KG1 (cell line): ENCODE data around the gene ABT1.
A peak's percentile ranks its signal among the peaks of the same experiment; 100 is the strongest.

ENCODE experiments used
- DNase-seq: peaks from one replicate; lab custom pipeline; 2025; lab: John Stamatoyannopoulos, UW

The ABT1 gene

DNA sequence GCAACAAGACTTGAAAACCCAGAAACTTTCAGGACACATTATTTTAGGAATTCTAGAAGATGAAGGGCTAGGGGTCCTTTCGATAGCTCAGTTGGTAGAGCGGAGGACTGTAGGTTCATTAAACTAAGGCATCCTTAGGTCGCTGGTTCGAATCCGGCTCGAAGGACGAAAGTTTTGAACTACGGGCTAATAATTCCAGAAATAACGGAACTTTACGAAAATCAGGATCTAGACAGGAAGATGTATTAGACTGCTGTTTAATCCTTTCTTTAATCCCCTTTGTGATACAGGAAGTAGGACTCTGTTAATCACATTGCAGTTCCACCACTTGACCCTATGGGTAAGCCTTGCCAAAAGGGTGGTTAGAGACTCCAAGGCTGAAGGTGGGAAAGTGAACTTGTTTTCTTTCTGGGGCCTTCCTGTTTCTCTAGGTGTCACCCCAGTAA lies 21.2 kb upstream of the ABT1 start:
- no peak for DNase-seq

DNA sequence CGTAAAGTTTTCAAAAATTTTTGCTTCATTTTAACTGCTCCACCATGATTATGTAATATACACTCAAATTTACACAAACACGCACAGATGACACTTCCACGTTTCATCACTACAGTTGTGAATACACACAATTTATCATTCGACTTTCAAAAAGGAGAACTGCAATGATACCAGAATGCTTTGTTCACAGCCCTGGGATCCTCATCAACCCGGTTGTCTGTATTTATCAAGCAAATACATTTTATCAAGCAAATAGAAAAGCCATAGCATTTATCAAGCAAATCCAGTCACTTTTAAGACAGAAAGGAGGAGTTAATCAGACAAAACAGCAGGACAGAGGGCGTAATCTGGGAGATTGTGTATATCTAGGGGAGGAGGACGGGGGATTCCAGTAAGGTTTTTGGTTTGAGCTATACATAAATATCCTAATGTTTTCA lies 20.3 kb upstream of the ABT1 start:
- DNase-seq: no peak

DNA sequence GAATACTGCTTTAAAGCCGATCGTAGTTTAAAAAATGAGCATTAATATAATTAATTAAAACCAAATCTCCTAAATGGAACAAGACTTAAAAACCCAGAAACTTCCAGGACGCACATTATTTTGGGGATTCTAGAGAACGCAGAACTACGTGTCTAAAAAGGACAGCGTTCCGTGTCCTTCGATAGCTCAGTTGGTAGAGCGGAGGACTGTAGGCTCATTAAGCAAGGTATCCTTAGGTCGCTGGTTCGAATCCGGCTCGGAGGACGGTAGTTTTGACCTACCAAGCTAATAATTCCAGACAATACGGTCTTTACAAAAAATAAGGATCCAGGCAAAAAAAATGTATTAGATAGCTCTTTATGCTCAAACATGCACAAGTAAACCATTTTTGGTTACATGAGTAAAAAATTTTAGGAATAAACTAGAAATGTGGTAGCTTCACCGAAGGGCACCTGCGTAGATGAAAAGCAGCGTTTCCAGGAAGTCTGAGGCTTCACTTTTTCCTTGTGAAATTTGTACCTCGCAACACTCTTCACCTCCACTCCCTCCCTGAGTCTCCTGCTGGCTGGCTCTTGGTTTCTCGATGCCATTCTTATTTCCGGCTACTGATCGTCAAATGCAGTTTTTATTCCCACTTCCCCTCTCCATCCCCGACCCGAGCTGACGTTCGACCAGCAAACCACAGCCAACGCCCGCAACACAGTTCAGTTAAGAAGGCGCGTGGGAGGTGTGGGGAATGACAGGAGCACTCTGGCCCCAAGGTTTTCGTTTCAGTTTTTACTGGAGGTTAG lies 19.6 kb upstream of the ABT1 start:
- DNase-seq: no peak

DNA sequence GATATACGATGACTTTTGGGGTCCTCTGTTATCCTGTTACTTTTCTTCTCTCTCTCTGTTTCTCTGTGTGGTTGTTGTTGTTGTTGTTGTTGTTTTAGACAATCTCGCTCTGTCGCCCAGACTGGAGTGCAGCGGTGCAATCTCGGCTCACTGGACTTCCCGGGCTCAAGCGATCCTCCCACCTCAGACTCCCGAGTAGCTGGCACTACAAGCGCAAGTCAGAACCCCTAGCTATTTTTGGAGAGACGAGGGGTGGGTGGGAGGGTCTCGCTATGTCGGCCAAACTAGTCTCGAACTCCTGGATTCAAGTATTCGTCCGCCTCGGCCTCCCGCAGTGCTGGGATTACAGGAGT lies 19.1 kb upstream of the ABT1 start:
- DNase-seq: no peak

DNA sequence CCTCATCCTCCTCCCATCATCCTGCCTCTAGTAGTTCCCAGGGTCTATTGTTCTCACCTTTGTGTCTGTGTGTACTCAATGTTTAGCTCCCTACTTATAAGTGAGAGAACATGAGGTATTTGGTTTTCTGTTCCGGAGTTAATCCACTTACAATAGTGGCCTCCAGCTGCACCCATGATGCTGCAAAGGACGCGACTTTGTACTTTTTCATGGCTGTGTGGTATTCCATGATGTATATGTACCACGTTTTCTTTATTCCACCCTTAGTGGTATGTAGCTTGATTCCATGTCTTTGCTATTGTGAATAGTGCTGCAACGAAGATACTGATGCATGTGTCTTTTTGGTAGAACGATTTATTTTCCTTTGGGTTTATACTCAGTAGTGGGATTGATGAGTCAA lies 18.5 kb upstream of the ABT1 start:
- DNase-seq: no peak

DNA sequence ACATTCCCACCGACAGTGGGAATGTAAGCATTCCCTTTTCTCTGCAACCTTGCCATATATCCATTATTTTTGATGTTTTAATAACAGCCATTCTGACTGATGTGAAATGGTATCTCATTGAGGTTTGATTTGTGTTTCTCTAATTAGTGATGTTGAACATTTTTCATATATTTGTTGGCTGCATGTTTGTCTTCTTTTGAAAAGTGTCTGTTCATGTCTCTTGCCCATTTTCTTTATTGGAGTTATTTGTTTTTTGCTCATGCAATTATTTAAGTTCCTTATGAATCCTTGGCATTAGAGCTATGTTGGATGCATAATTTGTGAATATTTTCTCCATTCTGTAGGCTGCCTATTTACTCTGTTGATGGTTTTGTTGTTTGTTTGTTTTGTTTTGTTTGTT lies 18.0 kb upstream of the ABT1 start:
- DNase-seq: no peak

DNA sequence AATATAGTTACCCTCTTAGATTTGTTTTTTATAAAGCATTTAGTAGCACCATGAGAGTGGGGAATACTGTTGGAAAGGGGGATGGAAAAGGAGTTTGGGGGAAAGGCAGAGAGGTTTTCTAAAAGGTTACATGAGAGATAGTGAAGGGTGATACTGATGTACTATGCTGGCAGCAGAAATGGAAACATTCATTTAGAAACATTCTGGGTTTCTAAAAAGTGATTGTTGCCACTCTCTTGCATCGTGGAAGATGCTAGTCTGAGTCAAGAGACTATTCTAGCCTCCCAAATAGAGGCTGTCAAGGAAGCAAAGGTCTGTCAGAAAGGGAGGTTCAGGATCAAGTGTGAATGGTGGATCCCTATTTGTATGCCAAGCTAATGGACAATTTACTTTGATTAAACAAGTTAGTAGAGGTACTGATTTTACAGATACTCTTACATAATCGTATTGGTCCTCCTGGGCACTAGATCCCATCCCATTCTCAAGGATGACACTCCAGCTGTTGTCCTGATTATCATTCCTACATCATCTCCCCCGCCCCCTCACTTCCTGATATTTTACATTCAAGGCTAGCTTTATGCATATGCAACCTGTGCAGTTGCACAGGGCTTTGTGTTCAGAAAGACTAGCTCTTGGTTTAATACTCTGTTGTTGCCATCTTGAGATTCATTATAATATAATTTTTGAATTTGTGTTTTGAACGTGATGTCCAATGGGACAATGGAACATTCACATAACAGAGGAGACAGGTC lies 15.4 kb upstream of the ABT1 start:
- no peak for DNase-seq

DNA sequence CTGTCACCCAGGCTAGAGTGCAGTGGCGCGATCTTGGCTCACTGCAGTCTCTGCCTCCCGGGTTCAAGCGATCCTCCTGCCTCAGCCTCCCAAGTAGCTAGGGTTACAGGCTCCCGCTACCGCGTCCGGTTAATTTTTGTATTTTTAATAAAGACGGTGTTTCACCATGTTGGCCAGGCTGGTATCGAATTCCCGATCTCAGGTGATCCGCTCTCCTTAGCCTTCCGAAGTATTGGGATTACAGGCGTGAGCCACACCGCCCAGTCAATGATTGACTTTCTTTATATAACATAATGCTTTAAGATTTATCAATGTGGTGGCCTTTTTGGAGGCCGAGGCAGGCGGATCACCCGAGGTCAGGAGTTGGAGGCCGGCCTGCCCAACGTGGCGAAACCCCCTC lies 7.8 kb upstream of the ABT1 start:
- no peak for DNase-seq

DNA sequence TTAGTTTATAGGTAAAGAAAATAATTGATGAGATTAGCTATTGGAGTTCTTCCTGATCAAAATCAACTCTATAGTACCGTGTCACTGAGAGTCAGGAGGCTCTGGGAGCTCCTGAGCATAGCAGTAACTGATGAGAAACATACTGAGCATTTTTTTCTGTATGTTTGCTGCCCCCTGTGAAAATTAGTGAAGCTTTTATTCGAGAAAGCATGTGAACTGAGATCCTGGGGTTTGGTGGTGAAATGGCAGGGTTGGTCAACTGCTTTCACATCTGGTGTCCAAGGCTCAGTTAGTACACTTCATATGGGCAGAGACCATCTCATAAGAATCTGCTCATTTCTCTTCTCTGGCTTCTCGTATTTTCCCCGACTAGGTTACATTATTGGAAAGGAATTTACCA lies 4.1 kb upstream of the ABT1 start:
- no peak for DNase-seq

DNA sequence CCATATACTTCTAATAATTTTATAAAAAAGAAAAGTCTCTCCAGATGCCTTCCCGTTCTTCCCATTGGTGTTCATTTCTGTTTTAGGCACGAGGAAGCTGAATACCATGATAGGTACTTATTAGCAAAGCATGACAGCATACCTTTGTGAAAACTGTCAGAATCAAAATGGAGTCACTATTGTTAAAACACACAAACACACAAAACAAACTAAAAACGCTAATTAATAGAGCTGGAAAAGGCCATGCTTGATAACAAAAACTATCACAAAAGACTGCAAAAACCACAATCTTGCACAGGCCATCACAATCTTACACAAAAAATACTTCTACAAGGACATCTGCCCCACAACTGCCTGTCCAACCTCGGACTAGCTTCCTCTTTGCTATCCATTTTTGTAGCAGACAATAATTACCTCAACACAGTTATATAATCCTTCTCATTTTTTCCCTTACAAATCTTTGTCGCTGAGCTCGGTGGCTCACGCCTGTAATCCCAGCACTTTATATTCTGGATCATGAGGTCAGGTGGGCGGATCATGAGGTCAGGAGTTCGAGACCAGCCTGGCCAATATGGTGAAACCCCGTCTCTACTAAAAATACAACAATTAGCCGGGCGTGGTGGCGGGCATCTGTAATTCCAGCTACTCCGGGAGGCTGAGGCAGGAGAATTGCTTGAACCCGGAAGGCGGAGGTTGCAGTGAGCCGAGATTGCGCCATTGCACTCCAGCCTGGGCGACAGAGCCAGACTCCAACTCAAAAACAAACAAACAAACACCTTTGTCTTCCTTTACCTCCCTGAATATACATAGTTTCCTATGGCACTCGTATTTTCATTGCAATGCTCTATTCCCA lies 3.2 kb upstream of the ABT1 start:
- no peak for DNase-seq

DNA sequence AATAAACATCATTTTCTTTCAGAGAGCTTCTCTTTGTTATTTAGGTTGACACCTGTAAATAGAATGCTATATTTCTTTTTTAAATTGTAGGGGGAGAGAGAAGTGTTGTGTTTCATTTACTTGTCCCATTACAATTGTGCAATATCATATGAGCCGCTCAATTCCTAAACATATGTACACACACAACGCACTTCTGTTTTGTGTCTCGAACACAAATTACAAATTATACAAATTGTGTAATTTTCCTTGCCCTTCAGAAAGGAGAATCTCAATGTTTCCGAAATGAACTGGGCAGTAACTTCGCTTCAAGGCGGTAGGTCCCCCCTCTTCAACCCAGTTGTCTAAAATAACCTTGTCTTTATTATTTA lies 2.6 kb upstream of the ABT1 start:
- no peak for DNase-seq

DNA sequence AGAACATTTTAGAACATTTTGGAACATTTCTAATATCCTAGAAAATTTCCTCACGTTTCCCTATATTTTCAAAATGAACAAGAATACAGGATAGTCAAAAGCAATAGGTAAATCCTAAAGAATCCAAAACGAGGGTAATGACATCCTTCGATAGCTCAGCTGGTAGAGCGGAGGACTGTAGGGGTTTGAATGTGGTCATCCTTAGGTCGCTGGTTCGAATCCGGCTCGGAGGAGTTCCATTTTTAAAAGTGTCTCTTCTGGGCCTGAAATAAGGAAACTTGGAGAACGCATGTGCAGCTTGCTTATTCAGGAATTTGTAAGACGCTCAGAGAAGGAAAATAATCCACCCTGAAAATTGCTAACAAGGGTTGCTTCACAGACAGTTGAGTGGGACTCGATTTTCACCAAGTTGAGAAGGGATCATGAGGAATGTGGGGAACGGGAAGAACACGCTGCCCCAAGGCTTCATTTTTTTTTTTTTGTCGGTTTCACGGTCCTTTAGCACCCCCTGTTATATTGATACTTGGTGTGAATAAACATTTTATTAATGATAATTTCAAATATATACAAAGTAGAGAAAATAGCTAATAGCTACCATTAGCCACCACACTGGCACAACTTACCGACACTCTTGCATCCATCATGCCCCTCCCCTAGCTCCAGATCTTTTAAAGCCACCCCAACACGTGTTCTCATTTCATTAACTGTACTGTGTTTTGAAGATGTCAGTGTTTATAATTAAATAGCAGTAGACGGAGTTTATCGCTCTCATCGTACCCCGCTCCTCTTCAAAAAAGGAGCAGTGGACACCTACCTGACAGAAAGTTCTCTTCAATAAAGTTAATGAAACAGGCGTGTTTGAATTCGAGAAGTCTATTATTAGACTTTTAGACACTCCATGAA lies 1.8 kb upstream of the ABT1 start:
- DNase-seq: no peak

DNA sequence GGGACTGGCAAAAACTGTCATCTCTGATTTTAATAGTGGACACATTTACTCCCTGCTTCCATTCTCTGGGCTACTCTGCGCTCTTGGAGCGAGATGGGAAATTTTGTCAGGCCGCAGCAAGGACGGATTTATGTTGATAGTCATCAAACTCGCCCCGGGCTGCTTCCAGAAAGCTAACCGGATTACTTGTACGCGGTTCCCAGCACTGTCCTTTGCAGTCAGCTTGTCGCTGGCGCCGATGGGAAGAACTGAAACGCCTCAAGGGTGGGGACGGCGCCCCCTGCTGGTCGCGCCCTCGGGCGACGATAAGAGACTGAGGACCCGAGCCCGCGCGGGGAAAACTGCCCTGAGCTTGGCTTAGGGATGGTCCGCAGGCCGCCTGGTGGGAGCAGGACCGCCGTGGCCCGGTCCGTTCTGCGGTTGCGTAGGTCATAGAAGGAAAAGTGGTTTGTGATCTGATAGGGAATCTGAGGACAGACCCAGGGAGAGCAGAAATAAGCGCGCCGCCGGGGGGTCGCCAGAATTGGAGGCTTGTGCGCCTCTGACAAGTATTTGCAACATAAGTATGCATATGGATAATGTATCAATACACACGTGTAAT lies 984 bp upstream of the ABT1 start:
- peak; percentile 85 for DNase-seq

DNA sequence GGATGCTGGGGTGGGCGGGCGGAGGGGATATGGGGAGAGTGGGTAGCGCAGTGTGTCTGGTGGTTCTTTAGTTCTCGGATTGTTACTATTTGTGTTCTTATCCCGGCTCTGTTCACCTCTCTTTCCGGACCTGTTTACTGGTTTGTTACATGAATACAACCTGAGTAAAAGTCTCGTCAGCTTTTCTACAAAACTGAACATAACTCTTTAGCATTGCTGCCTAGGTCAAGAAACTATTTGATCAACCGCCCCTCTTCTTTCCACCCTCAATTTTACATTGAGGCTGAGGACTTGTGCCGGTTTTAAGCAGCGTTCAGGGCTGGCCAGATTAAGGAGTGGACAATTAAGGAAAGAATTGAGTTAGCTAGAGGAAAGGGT lies 625 bp downstream of the ABT1 start:
- DNase-seq: no peak

DNA sequence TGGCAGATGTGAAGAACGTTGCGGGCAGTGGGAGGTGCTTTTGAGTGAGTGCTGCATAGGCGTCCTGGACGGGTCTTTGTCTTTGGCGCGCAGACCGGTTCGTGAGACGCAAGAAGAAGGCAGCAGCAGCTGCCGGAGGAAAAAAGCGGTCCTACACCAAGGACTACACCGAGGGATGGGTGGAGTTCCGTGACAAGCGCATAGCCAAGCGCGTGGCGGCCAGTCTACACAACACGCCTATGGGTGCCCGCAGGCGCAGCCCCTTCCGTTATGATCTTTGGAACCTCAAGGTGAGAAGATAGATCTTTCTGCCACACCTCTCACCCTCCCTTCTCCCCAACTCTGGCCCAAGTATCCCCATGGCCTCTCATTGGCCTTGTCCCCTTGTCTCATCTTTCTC lies 1.1 kb downstream of the ABT1 start:
- DNase-seq: no peak

DNA sequence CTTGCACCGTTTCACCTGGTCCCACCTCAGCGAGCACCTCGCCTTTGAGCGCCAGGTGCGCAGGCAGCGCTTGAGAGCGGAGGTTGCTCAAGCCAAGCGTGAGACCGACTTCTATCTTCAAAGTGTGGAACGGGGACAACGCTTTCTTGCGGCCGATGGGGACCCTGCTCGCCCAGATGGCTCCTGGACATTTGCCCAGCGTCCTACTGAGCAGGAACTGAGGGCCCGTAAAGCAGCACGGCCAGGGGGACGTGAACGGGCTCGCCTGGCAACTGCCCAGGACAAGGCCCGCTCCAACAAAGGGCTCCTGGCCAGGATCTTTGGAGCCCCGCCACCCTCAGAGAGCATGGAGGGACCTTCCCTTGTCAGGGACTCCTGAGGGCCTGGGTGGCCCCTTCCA lies 1.5 kb downstream of the ABT1 start:
- DNase-seq: no peak

DNA sequence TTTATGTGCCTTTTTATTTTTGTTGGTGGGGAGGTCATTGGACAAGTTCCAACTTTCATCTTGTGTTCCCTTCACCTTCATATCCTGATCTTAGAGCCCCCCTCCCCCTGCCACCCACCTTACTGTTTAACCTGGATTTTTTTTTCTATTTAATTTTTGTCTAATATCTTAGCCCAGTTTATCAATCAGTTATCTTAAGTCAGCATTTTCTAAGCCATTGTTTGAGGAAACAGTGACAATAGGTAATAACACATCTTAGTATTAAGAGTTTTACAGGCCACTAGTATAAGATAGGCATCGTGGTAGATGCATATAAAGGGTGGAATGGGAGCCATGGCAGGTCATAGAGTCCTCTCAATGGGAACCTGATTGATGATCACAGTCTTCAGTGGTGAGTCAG lies 2.4 kb downstream of the ABT1 start:
- no peak for DNase-seq

DNA sequence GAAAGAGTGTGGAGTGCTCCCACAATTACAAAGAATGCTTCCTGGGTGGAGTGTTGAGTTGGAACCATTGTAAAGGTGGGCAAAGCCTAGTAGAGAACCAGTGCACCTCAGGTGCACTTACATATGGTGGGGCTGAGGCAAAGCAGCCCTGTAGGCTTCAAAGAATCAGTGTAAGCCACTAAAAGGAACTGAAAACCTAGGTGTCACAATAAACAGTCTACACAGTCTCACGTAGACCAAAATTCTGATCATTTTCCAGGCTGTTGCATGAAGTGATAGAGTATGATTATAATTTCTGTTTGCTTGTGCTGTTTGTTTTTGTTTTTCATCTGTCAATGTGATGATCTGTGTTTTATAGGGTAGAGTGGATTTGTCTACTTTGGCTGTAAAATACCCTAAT lies 2.8 kb downstream of the ABT1 start:
- no peak for DNase-seq

DNA sequence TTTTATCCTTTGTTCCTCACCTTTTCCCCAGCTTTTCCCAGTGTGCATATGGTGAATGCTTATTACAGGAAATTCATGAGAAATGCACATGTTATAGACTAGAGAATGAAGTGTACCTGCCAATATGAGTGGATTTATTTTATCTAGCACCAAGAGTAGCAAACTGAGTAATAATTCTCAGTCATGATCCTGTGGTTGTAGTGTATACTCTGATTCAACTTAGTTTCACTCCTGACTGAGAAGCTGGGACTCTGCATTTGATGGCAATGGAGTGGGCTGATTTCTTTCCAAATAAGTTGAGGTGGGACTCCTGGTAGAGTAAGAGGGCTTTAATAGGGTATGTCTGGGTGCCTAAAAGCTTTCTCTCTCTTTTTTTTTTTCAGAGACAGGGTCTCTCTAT lies 4.0 kb downstream of the ABT1 start:
- DNase-seq: no peak

DNA sequence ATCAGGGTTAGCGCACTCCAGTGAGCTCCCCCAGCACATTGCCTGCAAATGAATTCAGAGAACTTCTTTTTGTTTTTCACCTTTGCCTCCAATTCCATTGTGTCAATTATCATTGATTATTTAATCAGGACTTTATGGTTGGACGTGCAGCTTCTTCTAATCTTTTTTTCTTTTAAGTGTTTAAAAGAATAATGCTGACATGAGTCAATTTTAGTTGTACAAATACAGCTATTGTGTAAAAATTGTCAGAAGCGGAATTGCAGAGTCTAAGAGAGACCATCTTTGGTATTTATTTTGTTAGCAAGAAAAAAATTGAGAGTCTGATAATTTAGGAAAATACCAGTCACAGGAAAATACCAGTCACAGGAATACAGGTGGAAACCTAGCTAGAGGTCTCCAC lies 5.5 kb downstream of the ABT1 start:
- DNase-seq: no peak

DNA sequence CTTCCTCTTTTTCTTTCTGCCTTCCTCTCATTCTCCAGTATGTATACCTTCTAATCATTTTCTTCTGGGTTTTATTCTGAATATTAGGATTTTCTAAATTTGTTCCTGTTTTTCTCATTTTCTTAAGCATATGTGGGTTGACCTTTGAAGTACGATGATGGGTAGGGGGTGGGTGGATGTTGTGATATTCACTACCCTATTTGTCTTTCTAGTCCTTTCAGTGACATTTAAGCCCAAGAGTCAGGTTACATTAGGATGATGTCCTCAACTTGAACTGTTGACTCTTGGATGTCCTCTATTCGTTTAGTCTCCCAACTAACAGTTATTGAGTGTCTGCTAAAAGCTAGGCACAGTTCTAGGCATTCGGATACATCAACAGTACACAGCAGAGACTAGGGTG lies 7.3 kb downstream of the ABT1 start:
- no peak for DNase-seq

DNA sequence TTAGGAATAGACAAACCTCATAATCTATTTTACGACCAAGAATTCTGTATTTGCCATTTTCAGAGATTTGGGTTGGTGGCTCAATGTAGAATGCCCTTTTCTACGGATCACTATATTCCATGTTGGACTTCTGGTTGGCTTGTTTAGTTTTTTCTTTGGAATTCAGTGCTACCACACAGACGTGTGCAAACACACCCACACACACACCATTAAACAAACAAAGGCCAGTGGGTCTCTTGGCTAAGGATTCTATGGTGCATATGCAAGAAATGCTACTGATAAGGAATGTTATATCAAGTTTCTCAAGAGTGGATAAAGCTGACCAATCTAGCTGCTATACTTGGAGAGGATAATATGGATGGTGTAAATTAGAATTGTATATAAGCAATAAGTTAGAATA lies 8.0 kb downstream of the ABT1 start:
- DNase-seq: no peak
